Loucy (cell line): ENCODE measurements around the gene MUC5AC.

ENCODE experiments used
- CTCF ChIP-seq: fragments of 200-600 bp; sonication (generic); conservative IDR thresholded peaks from 2 replicates; pipeline ENCODE4 v1.5.1; 2014; ENCODE audit warnings: mild to moderate bottlenecking, antibody characterized with exemption, low read length
- EZH2phosphoT487 ChIP-seq: fragments of 200-600 bp; IDR thresholded peaks from 2 replicates; pipeline ENCODE4 v1.6.1; 2018; ENCODE audit warnings: antibody characterized with exemption, mild to moderate bottlenecking, moderate library complexity, borderline replicate concordance

GRCh38 chr11:1123970-1124369 lies 33.8 kb upstream of the MUC5AC start:
- TF ChIP-seq CTCF, result no peak
- TF ChIP-seq EZH2phosphoT487, result no peak
